H9 (cell line): ENCODE data around the gene AGL. TPM values are rescaled to one million over a fixed set of nuclear protein-coding genes. Genes with fewer than 3 reads are reported as not detected.

Experiments used
- DNase-seq: peaks from one replicate; pipeline ENCODE4 v3.0.0-alpha.2; 2017
- H2AFZ ChIP-seq: one replicate; pipeline ENCODE4 v1.6.1; 2013; ENCODE audit warnings: mild to moderate bottlenecking, low read length, control low read depth, moderate library complexity
- H2AK5ac ChIP-seq: 2 replicates; pipeline ENCODE4 v1.6.1; 2013; ENCODE audit warnings: low read length, control low read depth, mixed read lengths; ENCODE audit not compliant: insufficient read length
- H2BK120ac ChIP-seq: one replicate; pipeline ENCODE4 v1.6.1; 2013; ENCODE audit warnings: low read depth, mild to moderate bottlenecking, low read length, control low read depth, inconsistent platforms; ENCODE audit not compliant: poor library complexity, severe bottlenecking
- H2BK12ac ChIP-seq: 2 replicates; pipeline ENCODE4 v1.6.1; 2013; ENCODE audit warnings: low read length, control low read depth, mixed read lengths, low read depth; ENCODE audit not compliant: insufficient read length
- H2BK15ac ChIP-seq: 2 replicates; pipeline ENCODE4 v1.6.1; 2013; ENCODE audit warnings: low read depth, low read length, control low read depth
- H2BK20ac ChIP-seq: one replicate; pipeline ENCODE4 v1.6.1; 2013; ENCODE audit warnings: low read depth, mild to moderate bottlenecking, low read length, control low read depth, inconsistent platforms; ENCODE audit not compliant: poor library complexity, severe bottlenecking
- H2BK5ac ChIP-seq: 2 replicates; pipeline ENCODE4 v1.6.1; 2013; ENCODE audit warnings: low read length, control low read depth, mixed read lengths; ENCODE audit not compliant: insufficient read length
- H3K14ac ChIP-seq: 2 replicates; pipeline ENCODE4 v1.6.1; 2013; ENCODE audit warnings: low read length, control low read depth; ENCODE audit not compliant: insufficient read depth
- H3K18ac ChIP-seq: 2 replicates; pipeline ENCODE4 v1.6.1; 2013; ENCODE audit warnings: low read depth, mild to moderate bottlenecking, mixed read lengths, low read length, control low read depth; ENCODE audit not compliant: insufficient read length
- H3K23ac ChIP-seq: 2 replicates; pipeline ENCODE4 v1.6.1; 2013; ENCODE audit warnings: low read length, control low read depth, mixed read lengths, low read depth; ENCODE audit not compliant: insufficient read length
- H3K23me2 ChIP-seq: 2 replicates; pipeline ENCODE4 v1.6.1; 2013; ENCODE audit warnings: low read depth, mild to moderate bottlenecking, mixed read lengths, low read length, control low read depth; ENCODE audit not compliant: insufficient read length, poor library complexity, severe bottlenecking
- H3K27ac ChIP-seq: 2 replicates; pipeline ENCODE4 v1.5.1; 2013; ENCODE audit warnings: low read length, control low read depth, mixed read lengths, low read depth; ENCODE audit not compliant: insufficient read length
- H3K27me3 ChIP-seq: 2 replicates; pipeline ENCODE4 v1.6.1; 2013; ENCODE audit warnings: low read length, control low read depth, inconsistent platforms; ENCODE audit not compliant: insufficient read depth
- H3K4ac ChIP-seq: 2 replicates; pipeline ENCODE4 v1.6.1; 2013; ENCODE audit warnings: low read depth, mild to moderate bottlenecking, control low read depth, inconsistent platforms, low read length, moderate library complexity
- H3K4me1 ChIP-seq: 2 replicates; pipeline ENCODE4 v1.6.1; 2013; ENCODE audit warnings: low read length, control low read depth, inconsistent platforms; ENCODE audit not compliant: insufficient read depth
- H3K4me2 ChIP-seq: 2 replicates; pipeline ENCODE4 v1.6.1; 2013; ENCODE audit warnings: low read length, control low read depth, mixed read lengths; ENCODE audit not compliant: insufficient read length, insufficient read depth
- H3K56ac ChIP-seq: 2 replicates; pipeline ENCODE4 v1.6.1; 2013; ENCODE audit warnings: low read depth, mild to moderate bottlenecking, mixed read lengths, low read length, control low read depth; ENCODE audit not compliant: insufficient read length
- H3K79me1 ChIP-seq: 2 replicates; pipeline ENCODE4 v1.6.1; 2013; ENCODE audit warnings: low read depth, mild to moderate bottlenecking, moderate library complexity, low read length, control low read depth, inconsistent platforms; ENCODE audit not compliant: insufficient read depth, poor library complexity, severe bottlenecking
- H3K79me2 ChIP-seq: 2 replicates; pipeline ENCODE4 v1.6.1; 2013; ENCODE audit warnings: low read length, control low read depth, inconsistent platforms; ENCODE audit not compliant: insufficient read depth
- H3K9ac ChIP-seq: 2 replicates; pipeline ENCODE4 v1.6.1; 2013; ENCODE audit warnings: low read length, control low read depth, mixed read lengths; ENCODE audit not compliant: insufficient read length; ENCODE audit errors: extremely low read depth
- H3K9me3 ChIP-seq: one replicate; pipeline ENCODE4 v1.6.1; 2013; ENCODE audit warnings: low read depth, low read length, inconsistent platforms; ENCODE audit not compliant: control insufficient read depth
- H3T11ph ChIP-seq: one replicate; pipeline ENCODE4 v1.6.1; 2013; ENCODE audit warnings: mild to moderate bottlenecking, low read length, control low read depth, inconsistent platforms
- H4K20me1 ChIP-seq: one replicate; pipeline ENCODE4 v1.6.1; 2013; ENCODE audit not compliant: control insufficient read depth, insufficient read length, insufficient read depth
- H4K5ac ChIP-seq: 2 replicates; pipeline ENCODE4 v1.6.1; 2013; ENCODE audit warnings: low read depth, mild to moderate bottlenecking, mixed read lengths, low read length, control low read depth; ENCODE audit not compliant: insufficient read length
- H4K8ac ChIP-seq: replicated peaks from 2 replicates; pipeline ENCODE4 v1.6.1; 2013; ENCODE audit warnings: low read length, control low read depth, mixed read lengths, low read depth; ENCODE audit not compliant: insufficient read length
- H4K91ac ChIP-seq: 2 replicates; pipeline ENCODE4 v1.6.1; 2013; ENCODE audit warnings: low read depth, mild to moderate bottlenecking, moderate library complexity, mixed read lengths, low read length, control low read depth; ENCODE audit not compliant: insufficient read length
- H3K27ac Mint-ChIP-seq, 3 experiments: 2 replicates in 2 of 3; 3 replicates in 1 of 3; pipeline ENCODE4 v1.8.0; 2020 to 2021; ENCODE audit warnings: mixed read lengths in 3 of 3, mild to moderate bottlenecking in 1 of 3, moderate library complexity in 1 of 3
- H3K27me3 Mint-ChIP-seq: 2 replicates; pipeline ENCODE4 v1.8.0; 2021; ENCODE audit warnings: low read depth, mild to moderate bottlenecking, moderate library complexity, mixed read lengths
- H3K36me3 Mint-ChIP-seq, 3 experiments: 2 replicates in 2 of 3; 3 replicates in 1 of 3; pipeline ENCODE4 v1.8.0; 2020 to 2021; ENCODE audit warnings: low read depth in 3 of 3, mixed read lengths in 3 of 3; ENCODE audit not compliant: insufficient read depth in 1 of 3
- H3K4me1 Mint-ChIP-seq, 2 experiments: 2 replicates each; pipeline ENCODE4 v1.8.0; 2020; ENCODE audit warnings: mixed read lengths in 2 of 2
- H3K4me3 Mint-ChIP-seq, 2 experiments: 2 replicates in 1 of 2; 3 replicates in 1 of 2; pipeline ENCODE4 v1.8.0; 2020 to 2021; ENCODE audit warnings: mild to moderate bottlenecking in 2 of 2, mixed read lengths in 2 of 2, moderate library complexity in 1 of 2
- H3K9me3 Mint-ChIP-seq, 2 experiments: 2 replicates in 1 of 2; 3 replicates in 1 of 2; pipeline ENCODE4 v1.8.0; 2020; ENCODE audit warnings: mild to moderate bottlenecking in 2 of 2, mixed read lengths in 2 of 2, moderate library complexity in 1 of 2
- WGBS: extraction: QIAGEN DNeasy Blood & Tissue Kit; methylation state at CpG from one replicate; pipeline ENCODE4 v1.1.7; 2013; ENCODE audit warnings: missing lambda C conversion rate, low lambda C conversion rate, mixed read lengths; ENCODE audit not compliant: insufficient read length; ENCODE audit errors: extremely low coverage; 5-methylcytosine and 5-hydroxymethylcytosine counted together
- total RNA-seq: library from RNA; stranded (reverse); gene quantifications from 2 replicates; pipeline ENCODE4 v1.2.1, GENCODE V29; 2021
- TF ChIP-seq, protein P1 (sequence below): fragments of 200-600 bp; sonication (generic); conservative IDR thresholded peaks from 3 replicates; pipeline ENCODE4 v1.8.0; 2021; ENCODE audit warnings: antibody characterized with exemption, mild to moderate bottlenecking

AGL gene
- total RNA-seq, 1 experiment from 2014 or later: 24.0 TPM

DNA sequence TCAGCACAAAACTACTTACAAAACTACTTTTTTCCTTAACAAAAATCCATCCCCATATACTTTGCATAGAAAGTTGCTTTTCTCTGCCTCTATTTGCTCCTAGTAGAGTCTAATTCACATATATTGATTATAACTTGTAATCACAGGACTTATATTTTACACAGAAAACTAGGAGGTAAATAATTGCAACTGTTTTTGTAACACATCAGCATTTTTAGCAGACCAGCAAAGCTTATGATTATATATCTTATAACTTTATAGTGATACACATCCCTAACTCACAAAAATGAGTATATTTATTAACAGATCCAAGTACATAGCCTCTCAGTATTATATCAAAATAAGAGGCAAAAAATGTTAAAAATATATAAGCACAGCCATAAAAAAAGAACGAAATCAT is 102.4 kb downstream of the AGL start:
- Histone ChIP-seq H3K14ac (no peak overlapping the region), H4K20me1 (no peaks in the 10 kb centered on the region), H2AK5ac (no peak overlapping the region), H3K4me2 (no peak overlapping the region), H2AFZ (no peak overlapping the region), H3K4me1 (no peaks in the 10 kb centered on the region), H3K9me3 (no peaks in the 10 kb centered on the region), H3K79me1 (no peaks in the 10 kb centered on the region), H2BK12ac (no peak overlapping the region), H3K4ac (no peak overlapping the region), H3K18ac (no peak overlapping the region), H2BK120ac (no peak overlapping the region), H3K23me2 (no peaks in the 10 kb centered on the region), H3K9ac (no peak overlapping the region), H4K8ac (no peak overlapping the region), H2BK20ac (no peak overlapping the region), H4K91ac (no peak overlapping the region), H3K79me2 (no peaks in the 10 kb centered on the region), H4K5ac (no peak overlapping the region), H3K27ac (no peak overlapping the region), H3K23ac (no peak overlapping the region), H2BK5ac (no peak overlapping the region), H3K56ac (no peak overlapping the region), H3K27me3 (no peaks in the 10 kb centered on the region), H2BK15ac (no peak overlapping the region), H3T11ph (no peak overlapping the region)
- Mint-ChIP-seq H3K27ac (no peak overlapping the region), H3K27me3 (no peaks in the 10 kb centered on the region), H3K4me3 (no peak overlapping the region), H3K9me3 (peaks cover 0 to 3% of the 10 kb centered on the region in 2 experiments; a peak in 1 of 5 replicates), H3K4me1 (peaks cover 3 to 8% of the 10 kb centered on the region in 2 experiments; a peak in 1 of 4 replicates), H3K36me3 (peaks cover 0 to 4% (median 2%) of the 10 kb centered on the region in 3 experiments; a peak in 2 of 7 replicates)
- TF ChIP-seq, protein P1, sequence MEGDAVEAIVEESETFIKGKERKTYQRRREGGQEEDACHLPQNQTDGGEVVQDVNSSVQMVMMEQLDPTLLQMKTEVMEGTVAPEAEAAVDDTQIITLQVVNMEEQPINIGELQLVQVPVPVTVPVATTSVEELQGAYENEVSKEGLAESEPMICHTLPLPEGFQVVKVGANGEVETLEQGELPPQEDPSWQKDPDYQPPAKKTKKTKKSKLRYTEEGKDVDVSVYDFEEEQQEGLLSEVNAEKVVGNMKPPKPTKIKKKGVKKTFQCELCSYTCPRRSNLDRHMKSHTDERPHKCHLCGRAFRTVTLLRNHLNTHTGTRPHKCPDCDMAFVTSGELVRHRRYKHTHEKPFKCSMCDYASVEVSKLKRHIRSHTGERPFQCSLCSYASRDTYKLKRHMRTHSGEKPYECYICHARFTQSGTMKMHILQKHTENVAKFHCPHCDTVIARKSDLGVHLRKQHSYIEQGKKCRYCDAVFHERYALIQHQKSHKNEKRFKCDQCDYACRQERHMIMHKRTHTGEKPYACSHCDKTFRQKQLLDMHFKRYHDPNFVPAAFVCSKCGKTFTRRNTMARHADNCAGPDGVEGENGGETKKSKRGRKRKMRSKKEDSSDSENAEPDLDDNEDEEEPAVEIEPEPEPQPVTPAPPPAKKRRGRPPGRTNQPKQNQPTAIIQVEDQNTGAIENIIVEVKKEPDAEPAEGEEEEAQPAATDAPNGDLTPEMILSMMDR: no peak
- no CpG with 5 or more reads among the region's 1 CpG for WGBS
- DNase-seq: no peak
